Gastrocnemius medialis (tissue), 4 donors: ENCODE measurements around the gene MYLK.

Source experiments
- CTCF ChIP-seq, 5 experiments: fragments of 450-650 bp in 3 of 5; fragments of 200-600 bp in 2 of 5; sonication (generic) in 2 of 5; IDR thresholded peaks in 4 of 5; conservative IDR thresholded peaks in 1 of 5; 1 replicate in 4 of 5; 2 replicates in 1 of 5; pipeline ENCODE4 v1.5.1; 2016 to 2019; ENCODE audit warnings: antibody characterized with exemption in 5 of 5, mild to moderate bottlenecking in 3 of 5, moderate library complexity in 3 of 5
- POLR2A ChIP-seq, 2 donors: fragments of 450-650 bp; IDR thresholded peaks; one replicate each; pipeline ENCODE4 v1.6.1; 2017; ENCODE audit warnings: antibody characterized with exemption in 2 of 2, mild to moderate bottlenecking in 2 of 2, moderate library complexity in 2 of 2

GRCh38 chr3:123816673-123817207 lies 67.4 kb downstream of the MYLK start:
- TF ChIP-seq CTCF (IDR thresholded peaks at IDR 0.05 in 4 of 5, conservative IDR thresholded peaks at IDR 0.05 in 1 of 5) (no peak), POLR2A (IDR thresholded peaks at IDR 0.05) (no peak)
